PC-9 (cell line): ENCODE measurements around the gene CMC1. TPM values are rescaled to one million over a fixed set of nuclear protein-coding genes. Genes with fewer than 3 reads are reported as not detected.

Source experiments
- BruUV-seq: library from RNA; stranded (reverse); fragments of 400-500 nt; replicated peaks from 2 replicates; lab custom pipeline; 2021; lab: Mats Ljungman, UMichigan
- CTCF ChIA-PET: fragments of 300-600 bp; sonication (Branson Sonifier 250); formaldehyde crosslinking; loops from one replicate; lab custom pipeline; 2022; ENCODE audit warnings: antibody characterized with exemption; lab: Charles Lee
- POLR2A ChIA-PET: fragments of 300-600 bp; sonication (Branson Sonifier 250); formaldehyde crosslinking; loops from one replicate; lab custom pipeline; 2022; ENCODE audit warnings: antibody characterized with exemption; ENCODE audit not compliant: unreplicated experiment; lab: Charles Lee
- DNase-seq, 2 experiments: peaks; one replicate each; pipeline versions ENCODE4 v3.0.0 to v3.0.0-alpha.2; 2015 to 2022; ENCODE audit warnings: mixed read lengths in 1 of 2
- H2AFZ ChIP-seq: fragments of 200-600 bp; sonication (generic); 2 replicates; pipeline ENCODE4 v1.8.1; 2017; ENCODE audit warnings: antibody characterized with exemption
- H3F3A ChIP-seq: fragments of 200-600 bp; sonication (generic); 2 replicates; pipeline ENCODE4 v1.8.1; 2017; ENCODE audit warnings: antibody characterized with exemption, mild to moderate bottlenecking, low read depth; ENCODE audit not compliant: insufficient read depth
- H3K27ac ChIP-seq: fragments of 200-600 bp; sonication (generic); 2 replicates; pipeline ENCODE4 v1.6.1; 2016; ENCODE audit warnings: mixed run types
- H3K27me3 ChIP-seq: fragments of 200-600 bp; sonication (generic); 2 replicates; pipeline ENCODE4 v1.6.1; 2016; ENCODE audit warnings: low read depth, mixed run types; ENCODE audit not compliant: insufficient read depth
- H3K36me3 ChIP-seq: fragments of 200-600 bp; sonication (generic); 2 replicates; pipeline ENCODE4 v1.6.1; 2016; ENCODE audit warnings: low read depth, mixed run types
- H3K4me1 ChIP-seq: fragments of 200-600 bp; sonication (generic); replicated peaks from 2 replicates; pipeline ENCODE4 v1.6.1; 2016; ENCODE audit warnings: mixed run types; ENCODE audit not compliant: insufficient read depth
- H3K4me2 ChIP-seq: fragments of 200-600 bp; sonication (generic); 2 replicates; pipeline ENCODE4 v1.6.1; 2017; ENCODE audit warnings: mixed run types
- H3K4me3 ChIP-seq: fragments of 200-600 bp; sonication (generic); 2 replicates; pipeline ENCODE4 v1.6.1; 2016; ENCODE audit warnings: mixed run types
- H3K79me2 ChIP-seq: fragments of 200-600 bp; sonication (generic); 2 replicates; pipeline ENCODE4 v1.6.1; 2017; ENCODE audit warnings: low read depth, mixed run types
- H3K9me2 ChIP-seq: fragments of 200-600 bp; sonication (generic); 2 replicates; pipeline ENCODE4 v1.8.1; 2017; ENCODE audit warnings: mild to moderate bottlenecking; ENCODE audit not compliant: insufficient read depth
- H3K9me3 ChIP-seq: fragments of 200-600 bp; sonication (generic); 2 replicates; pipeline ENCODE4 v1.8.1; 2016; ENCODE audit warnings: low read depth; ENCODE audit not compliant: insufficient read depth
- H4K20me1 ChIP-seq: fragments of 200-600 bp; sonication (generic); 2 replicates; pipeline ENCODE4 v1.8.1; 2017; ENCODE audit not compliant: insufficient read depth
- EZH2 ChIP-seq: fragments of 200-600 bp; sonication (generic); IDR thresholded peaks from 2 replicates; pipeline ENCODE4 v1.8.0; 2017; ENCODE audit warnings: antibody characterized with exemption, low read depth
- intact Hi-C: fragments of 100-400 bp; cut with micrococcal nuclease; formaldehyde crosslinking; loops from one replicate; pipeline ENCODE4 v1.10.0; 2022; ENCODE audit not compliant: unreplicated experiment
- total RNA-seq: library from RNA; stranded (reverse); gene quantifications from 2 replicates; pipeline ENCODE4 v1.2.3, GENCODE V29; 2021
- TF ChIP-seq, protein P1 (sequence below): fragments of 200-600 bp; sonication (generic); conservative IDR thresholded peaks from 2 replicates; pipeline ENCODE4 v1.6.1; 2017; ENCODE audit warnings: mixed run types, antibody characterized with exemption, mild to moderate bottlenecking, moderate library complexity

Gene CMC1
- total RNA-seq, 1 experiment from 2014 or later = 33.8 TPM

DNA sequence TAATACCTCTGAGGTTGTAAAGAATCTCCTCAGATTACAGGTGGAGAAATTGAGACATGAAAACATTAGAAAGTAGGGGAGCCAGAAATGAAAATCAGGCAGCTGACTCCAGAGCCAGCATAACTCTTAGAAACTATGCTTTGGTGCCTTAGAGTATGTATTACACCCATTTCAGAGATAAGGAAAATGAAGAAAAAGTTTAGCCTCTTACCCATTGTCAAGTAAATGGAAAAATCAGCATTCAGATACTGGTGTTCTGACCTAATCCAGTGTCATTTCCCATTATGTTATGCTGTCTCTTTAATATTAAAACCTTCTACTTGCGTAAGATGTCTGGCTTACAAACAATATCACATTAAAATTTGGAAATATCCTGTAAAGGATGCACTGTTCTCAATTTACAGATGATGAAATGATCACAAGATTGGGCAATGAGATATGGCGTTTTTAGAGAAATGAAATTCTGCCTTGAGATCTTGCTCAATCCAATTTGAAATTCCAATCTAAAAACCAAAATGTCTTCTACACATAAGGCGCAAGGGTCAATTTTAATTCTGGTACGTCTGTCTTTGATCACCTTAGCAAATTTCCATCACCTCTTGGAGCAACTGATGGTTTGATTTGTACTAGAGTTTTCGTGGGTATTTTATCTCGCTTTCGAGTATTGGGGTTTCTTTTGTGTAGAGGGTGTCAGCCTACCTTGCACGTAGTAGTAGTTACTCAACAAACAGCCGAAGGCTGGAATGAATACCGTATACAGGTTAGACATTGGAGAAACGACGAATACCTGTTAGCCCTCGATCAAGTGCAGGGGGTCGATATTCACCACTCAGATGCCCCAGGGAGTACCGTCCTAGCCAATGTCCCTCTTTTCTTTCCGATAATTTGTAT lies 106.2 kb downstream of the CMC1 start:
- Histone ChIP-seq H3K79me2 (peaks cover 65% of the 10 kb centered on the region), H3K4me3 (peak overlapping the region; percentile 87), H3K4me1 (peaks cover 34% of the 10 kb centered on the region), H3K4me2 (peak overlapping the region; percentile 84), H3K9me2 (no peaks in the 10 kb centered on the region), H3K27ac (peak overlapping the region; percentile 96), H3F3A (peaks cover 10% of the 10 kb centered on the region), H3K27me3 (no peaks in the 10 kb centered on the region), H3K9me3 (no peaks in the 10 kb centered on the region), H4K20me1 (no peaks in the 10 kb centered on the region), H2AFZ (peak overlapping the region; percentile 96), H3K36me3 (no peaks in the 10 kb centered on the region)
- TSS peak; percentile 64 for BruUV-seq
- intact Hi-C loops = loop anchor here (1.0 kb wide), 1 partner anchor 106 kb away; the partner anchor contains the start of gene CMC1
- ChIA-PET CTCF (interaction anchor here (0.7 kb wide), 1 partner anchor 23 kb away, joined by 4 read pairs; no protein-coding TSS in a partner anchor), POLR2A (no interaction called here)
- peak in 1 of 2 experiments; percentile 60 for DNase-seq
- no peak for TF ChIP-seq EZH2
- TF ChIP-seq, protein P1, sequence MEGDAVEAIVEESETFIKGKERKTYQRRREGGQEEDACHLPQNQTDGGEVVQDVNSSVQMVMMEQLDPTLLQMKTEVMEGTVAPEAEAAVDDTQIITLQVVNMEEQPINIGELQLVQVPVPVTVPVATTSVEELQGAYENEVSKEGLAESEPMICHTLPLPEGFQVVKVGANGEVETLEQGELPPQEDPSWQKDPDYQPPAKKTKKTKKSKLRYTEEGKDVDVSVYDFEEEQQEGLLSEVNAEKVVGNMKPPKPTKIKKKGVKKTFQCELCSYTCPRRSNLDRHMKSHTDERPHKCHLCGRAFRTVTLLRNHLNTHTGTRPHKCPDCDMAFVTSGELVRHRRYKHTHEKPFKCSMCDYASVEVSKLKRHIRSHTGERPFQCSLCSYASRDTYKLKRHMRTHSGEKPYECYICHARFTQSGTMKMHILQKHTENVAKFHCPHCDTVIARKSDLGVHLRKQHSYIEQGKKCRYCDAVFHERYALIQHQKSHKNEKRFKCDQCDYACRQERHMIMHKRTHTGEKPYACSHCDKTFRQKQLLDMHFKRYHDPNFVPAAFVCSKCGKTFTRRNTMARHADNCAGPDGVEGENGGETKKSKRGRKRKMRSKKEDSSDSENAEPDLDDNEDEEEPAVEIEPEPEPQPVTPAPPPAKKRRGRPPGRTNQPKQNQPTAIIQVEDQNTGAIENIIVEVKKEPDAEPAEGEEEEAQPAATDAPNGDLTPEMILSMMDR = no peak

DNA sequence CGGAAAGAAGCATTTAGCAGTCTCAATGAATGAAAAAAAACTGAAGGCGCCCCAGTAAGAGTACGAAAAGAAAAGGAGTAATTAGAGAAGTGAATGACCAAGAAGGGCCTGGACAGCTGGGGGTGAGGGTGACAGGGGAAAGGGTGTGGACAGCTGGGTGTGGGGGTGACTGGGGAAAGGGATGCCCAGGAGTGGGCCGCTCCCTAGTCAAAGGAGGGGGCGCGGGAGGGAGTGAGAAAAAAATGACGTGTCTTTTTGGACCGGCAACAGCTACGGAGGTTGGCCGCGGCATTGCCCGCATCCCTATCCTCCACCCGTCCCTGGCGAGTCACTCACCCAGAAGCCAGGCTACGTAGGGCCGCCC lies 106.8 kb downstream of the CMC1 start:
- Histone ChIP-seq H3K27me3 (no peaks in the 10 kb centered on the region), H3K4me3 (peak overlapping the region; percentile 87), H3K9me2 (no peaks in the 10 kb centered on the region), H3K4me1 (peaks cover 34% of the 10 kb centered on the region), H4K20me1 (no peaks in the 10 kb centered on the region), H3K79me2 (peaks cover 58% of the 10 kb centered on the region), H2AFZ (peak overlapping the region; percentile 96), H3K9me3 (peaks cover under 1% of the 10 kb centered on the region; the same call in 1 of the 2 replicates), H3K4me2 (peak overlapping the region; percentile 84), H3K36me3 (no peaks in the 10 kb centered on the region), H3F3A (peaks cover 10% of the 10 kb centered on the region), H3K27ac (peak overlapping the region; percentile 96)
- intact Hi-C loops = loop anchor here (1.0 kb wide), 1 partner anchor 107 kb away; the partner anchor contains the start of gene CMC1
- DNase-seq = no peak
- POLR2A ChIA-PET = no interaction called here
- no TSS peak for BruUV-seq
- CTCF ChIA-PET = interaction anchor here (0.7 to 0.8 kb wide), 2 partner anchors 23 to 320 kb away, joined by 3 to 4 read pairs; no protein-coding TSS in a partner anchor
- TF ChIP-seq, protein P1 = no peak
- TF ChIP-seq EZH2 = no peak

DNA sequence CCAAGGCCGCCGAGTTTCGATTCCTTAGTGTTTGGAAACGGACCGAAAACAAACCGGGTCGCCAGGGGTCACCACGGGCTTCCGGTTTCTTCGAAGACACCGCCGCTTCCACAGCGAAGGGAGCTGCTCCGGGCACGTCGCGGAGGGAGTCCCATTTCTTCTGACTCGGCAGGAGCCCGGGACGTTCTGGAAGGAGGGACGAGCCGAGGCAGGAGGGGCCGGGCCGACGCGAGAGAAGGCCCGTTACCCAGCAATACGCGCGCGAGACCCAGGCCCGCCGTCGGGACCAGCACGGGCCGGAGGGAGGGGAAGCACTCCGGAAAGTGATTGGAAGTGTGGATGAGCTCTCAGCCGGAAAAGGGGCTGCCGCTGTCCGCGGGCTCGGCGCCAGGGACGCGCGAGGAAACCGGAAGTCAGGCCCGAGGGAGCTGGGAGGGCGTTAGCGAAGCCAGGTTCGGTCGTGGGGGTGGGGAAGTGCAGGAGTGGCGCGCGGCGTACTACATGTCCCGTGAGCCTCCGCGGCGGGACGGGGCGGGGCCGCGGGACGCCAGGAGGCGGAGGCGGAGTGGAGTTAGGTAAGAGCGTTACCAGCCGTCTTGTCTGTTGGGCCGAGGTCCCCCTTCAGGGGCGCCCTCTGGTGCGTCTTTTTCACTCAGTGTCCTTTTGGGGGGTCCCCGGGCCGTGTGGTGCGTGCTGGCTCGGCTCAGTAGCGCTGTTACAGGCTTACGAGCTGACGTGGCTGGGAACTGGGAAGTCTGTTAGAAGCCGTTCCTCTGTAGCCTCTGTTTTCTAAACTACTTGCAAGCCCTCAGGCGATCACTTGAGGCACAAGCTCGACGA lies 107.4 kb downstream of the CMC1 start, which contains the start of the genes AZI2 and ZCWPW2:
AZI2 (minus strand) TSS at position 196 of the 840 bp plus-strand sequence. CDS start 8,207 bp downstream, outside the sequence.
ZCWPW2 (plus strand) TSS at position 93 of the 840 bp plus-strand sequence. CDS start 64,348 bp downstream, outside the sequence.
- H3K27ac ChIP-seq = peak within 1 kb of the TSS; percentile 96
- H3K4me1 ChIP-seq = peaks cover 34% of the 10 kb centered on the region
- ChIA-PET POLR2A (interaction anchor here (0.6 kb wide), 2 partner anchors 53 to 1849 kb away, joined by 3 to 6 read pairs; no protein-coding TSS in a partner anchor), CTCF (interaction anchor here (0.8 to 1.0 kb wide), 2 partner anchors 319 to 637 kb away, joined by 3 read pairs; no protein-coding TSS in a partner anchor)
- H3K4me3 ChIP-seq = peak within 1 kb of the TSS; percentile 87
- H3K79me2 ChIP-seq = peaks cover 52% of the 10 kb centered on the region
- peaks cover 7% of the 10 kb centered on the region; the same call in 1 of the 2 replicates for H3K9me3 ChIP-seq
- peak; percentile 74 to 92 for DNase-seq
- H3K36me3 ChIP-seq = no peaks in the 10 kb centered on the region
- H3K27me3 ChIP-seq = no peaks in the 10 kb centered on the region
- TF ChIP-seq, protein P1 = 0 out of 2 replicates have a peak, but pooled peaks have one; percentile 20
- TF ChIP-seq EZH2 = no peak
- intact Hi-C loops = loop anchor here (1.0 kb wide), 1 partner anchor 108 kb away; the partner anchor contains the start of gene CMC1
- BruUV-seq = no TSS peak
- H3K9me2 ChIP-seq = no peaks in the 10 kb centered on the region
- H3F3A ChIP-seq = peaks cover 10% of the 10 kb centered on the region
- H2AFZ ChIP-seq = peak within 1 kb of the TSS; percentile 96
- H3K4me2 ChIP-seq = peak within 1 kb of the TSS; percentile 84
- H4K20me1 ChIP-seq = no peaks in the 10 kb centered on the region
